Measurements from ENCODE around the gene TMEM107.
"Not testable (repeated sequence)": the region's sequence is repeated elsewhere in the genome, so short reads cannot be mapped to it uniquely, and the experiment has no call there.

Gene TMEM107

GRCh38 chr17:8189041-8189710, 13.0 kb upstream of the TMEM107 start:
- no peak for DNase-seq

- DNase-seq = no peak
These were observed 12.2 kb upstream of the TMEM107 start for GRCh38 chr17:8188263-8188839.

- DNase-seq = peak; percentile 99 to 100
These were observed 11.5 kb upstream of the TMEM107 start for GRCh38 chr17:8187517-8188262.

GRCh38 chr17:8186787-8187516, 10.8 kb upstream of the TMEM107 start:
- peak; percentile 90 to 95 for DNase-seq

- no peak for DNase-seq
These were observed 10.2 kb upstream of the TMEM107 start for GRCh38 chr17:8186446-8186786.

- DNase-seq = peak; percentile 54 to 86
These were observed 9.6 kb upstream of the TMEM107 start for GRCh38 chr17:8185582-8186445.

- no peak for DNase-seq
These were observed 985 bp upstream of the TMEM107 start for GRCh38 chr17:8176998-8177731.

- DNase-seq = no peak
These were observed 384 bp downstream of the TMEM107 start for GRCh38 chr17:8175795-8176196.

- DNase-seq = no peak
These were observed 2.3 kb downstream of the TMEM107 start for GRCh38 chr17:8173871-8174322.

GRCh38 chr17:8173056-8173870, 2.9 kb downstream of the TMEM107 start:
- DNase-seq = peak; percentile 86 to 95

- DNase-seq = not testable (repeated sequence)
These were observed 6.0 kb downstream of the TMEM107 start for GRCh38 chr17:8170186-8170585.

- DNase-seq = no peak
These were observed 8.7 kb downstream of the TMEM107 start for GRCh38 chr17:8167526-8167925.

GRCh38 chr17:8166731-8167130, 9.4 kb downstream of the TMEM107 start:
- DNase-seq = no peak

- DNase-seq = no peak
These were observed 11.4 kb downstream of the TMEM107 start for GRCh38 chr17:8164815-8165131.

- DNase-seq = peak; percentile 35 to 38
These were observed 12.0 kb downstream of the TMEM107 start for GRCh38 chr17:8163978-8164814.

GRCh38 chr17:8162997-8163977, 12.9 kb downstream of the TMEM107 start:
- no peak for DNase-seq

- peak in 1 of 2 experiments; percentile 48 for DNase-seq
These were observed 13.8 kb downstream of the TMEM107 start, which contains the start of gene VAMP2 for GRCh38 chr17:8162233-8162996. Gene VAMP2, minus strand, starts transcription at chr17:8162948. Its CDS starts 69 bp downstream, at chr17:8162879.

Measured in SW 1271 (cell line).